Liver (tissue), 9 donors: ENCODE results near the gene PDE4B. TPM values are rescaled to one million over a fixed set of nuclear protein-coding genes. Genes with fewer than 3 reads are reported as not detected.

Source experiments
- DNase-seq: peaks from one replicate; pipeline ENCODE4 v3.0.0-alpha.2; 2017; ENCODE audit warnings: low spot score
- H3K27ac ChIP-seq, 2 donors: one replicate each; pipeline ENCODE4 v1.7.0; 2013; ENCODE audit warnings: inconsistent platforms in 2 of 2, low read length in 2 of 2, control low read depth in 1 of 2, low read depth in 1 of 2, mild to moderate bottlenecking in 1 of 2
- H3K27me3 ChIP-seq, 4 donors: one replicate each; pipeline versions ENCODE4 v1.6.1 to v1.7.0; 2013; ENCODE audit warnings: low read length in 3 of 4, inconsistent platforms in 1 of 4, mild to moderate bottlenecking in 1 of 4, moderate library complexity in 1 of 4; ENCODE audit not compliant: control insufficient read depth in 4 of 4, insufficient read depth in 4 of 4
- H3K36me3 ChIP-seq, 4 donors: one replicate each; pipeline versions ENCODE4 v1.6.1 to v1.7.0; 2013; ENCODE audit warnings: low read length in 3 of 4, mild to moderate bottlenecking in 3 of 4, low read depth in 1 of 4, moderate library complexity in 1 of 4; ENCODE audit not compliant: control insufficient read depth in 4 of 4, insufficient read depth in 3 of 4
- H3K4me1 ChIP-seq, 4 donors: one replicate each; pipeline versions ENCODE4 v1.6.1 to v1.7.0; 2013; ENCODE audit warnings: low read length in 3 of 4, mild to moderate bottlenecking in 3 of 4, moderate library complexity in 1 of 4; ENCODE audit not compliant: control insufficient read depth in 4 of 4, insufficient read depth in 4 of 4
- H3K4me3 ChIP-seq, 3 donors: one replicate each; pipeline versions ENCODE4 v1.6.1 to v1.7.0; 2013; ENCODE audit warnings: low read length in 3 of 3, control low read depth in 1 of 3, low read depth in 1 of 3, mild to moderate bottlenecking in 1 of 3
- H3K9ac ChIP-seq, 2 donors: one replicate each; pipeline ENCODE4 v1.7.0; 2013; ENCODE audit warnings: low read length in 2 of 2, mild to moderate bottlenecking in 2 of 2, moderate library complexity in 2 of 2, control low read depth in 1 of 2, low read depth in 1 of 2
- H3K9me3 ChIP-seq, 4 donors: one replicate each; pipeline versions ENCODE4 v1.6.1 to v1.7.0; 2013; ENCODE audit warnings: low read length in 3 of 4; ENCODE audit not compliant: control insufficient read depth in 4 of 4
- EGR1 ChIP-seq, 2 donors: IDR thresholded peaks; 2 replicates each; pipeline ENCODE4 v1.6.1; 2016 to 2018; ENCODE audit warnings: antibody characterized with exemption in 2 of 2, low read depth in 2 of 2
- FOXA1 ChIP-seq: IDR thresholded peaks from 2 replicates; pipeline ENCODE4 v1.6.1; 2016; ENCODE audit warnings: antibody characterized with exemption
- HNF4A ChIP-seq, 2 donors: conservative IDR thresholded peaks; 2 replicates each; pipeline ENCODE4 v1.6.1; 2016; ENCODE audit warnings: antibody characterized with exemption in 2 of 2, mild to moderate bottlenecking in 2 of 2
- JUND ChIP-seq, 2 donors: IDR thresholded peaks; 2 replicates each; pipeline ENCODE4 v1.6.1; 2016; ENCODE audit warnings: antibody characterized with exemption in 2 of 2
- NR2F2 ChIP-seq: IDR thresholded peaks from 2 replicates; pipeline ENCODE4 v1.6.1; 2016; ENCODE audit warnings: antibody characterized with exemption
- RAD21 ChIP-seq, 2 donors: IDR thresholded peaks; 2 replicates each; pipeline ENCODE4 v1.6.1; 2016; ENCODE audit warnings: antibody characterized with exemption in 2 of 2, mild to moderate bottlenecking in 2 of 2
- RXRA ChIP-seq, 2 donors: IDR thresholded peaks; 2 replicates each; pipeline ENCODE4 v1.6.1; 2017 to 2018; ENCODE audit warnings: antibody characterized with exemption in 2 of 2, mild to moderate bottlenecking in 1 of 2
- SP1 ChIP-seq: IDR thresholded peaks from 2 replicates; pipeline ENCODE4 v1.6.1; 2018; ENCODE audit warnings: antibody characterized with exemption, mild to moderate bottlenecking
- TAF1 ChIP-seq: conservative IDR thresholded peaks from 2 replicates; pipeline ENCODE4 v1.6.1; 2016; ENCODE audit warnings: antibody characterized with exemption, mild to moderate bottlenecking
- WGBS: extraction: QIAGEN DNeasy Blood & Tissue Kit; methylation state at CpG from one replicate; pipeline ENCODE4 v1.1.7; 2013; 5-methylcytosine and 5-hydroxymethylcytosine counted together
- polyA plus RNA-seq, 2 donors: library from polyadenylated mRNA; stranded (reverse) in 1 of 2; unstranded in 1 of 2; fragments of 200-250 nt in 1 of 2; fragments of >200 nt in 1 of 2; fragmentation: Nextera tagmentation in 1 of 2; extraction: Ambion mirVana in 1 of 2; gene quantifications; one replicate each; pipeline versions ENCODE4 v1.2.1 to v1.2.3, GENCODE V29; 2013 to 2015
- total RNA-seq, 2 donors: library from RNA; depleted of rRNA; stranded (reverse); fragments of >200 nt; gene quantifications; one replicate each; pipeline ENCODE4 v1.2.3, GENCODE V29; 2014
- TF ChIP-seq, protein P1 (sequence below): IDR thresholded peaks from 2 replicates; pipeline ENCODE4 v1.6.1; 2016; ENCODE audit warnings: antibody characterized with exemption
- TF ChIP-seq, protein P2 (sequence below): IDR thresholded peaks from 2 replicates; pipeline ENCODE4 v1.6.1; 2016; ENCODE audit warnings: antibody characterized with exemption
- TF ChIP-seq, protein P3 (sequence below): IDR thresholded peaks from 2 replicates; pipeline ENCODE4 v1.6.1; 2016; ENCODE audit warnings: antibody characterized with exemption
- TF ChIP-seq, protein P4 (sequence below): fragments of 150-350 bp; IDR thresholded peaks from 2 replicates; pipeline ENCODE4 v1.5.1; 2017; ENCODE audit warnings: improper control_type of control experiment, low read depth, low read length; ENCODE audit not compliant: missing input control
- donor health status: healthy.
- donor health status: healthy.
- donor health status: healthy.
- donor health status: healthy.
- donor health status: healthy.

Gene PDE4B
- total and polyA plus RNA-seq, 4 donors: 1.9 to 3.9 (median 2.7) TPM

DNA sequence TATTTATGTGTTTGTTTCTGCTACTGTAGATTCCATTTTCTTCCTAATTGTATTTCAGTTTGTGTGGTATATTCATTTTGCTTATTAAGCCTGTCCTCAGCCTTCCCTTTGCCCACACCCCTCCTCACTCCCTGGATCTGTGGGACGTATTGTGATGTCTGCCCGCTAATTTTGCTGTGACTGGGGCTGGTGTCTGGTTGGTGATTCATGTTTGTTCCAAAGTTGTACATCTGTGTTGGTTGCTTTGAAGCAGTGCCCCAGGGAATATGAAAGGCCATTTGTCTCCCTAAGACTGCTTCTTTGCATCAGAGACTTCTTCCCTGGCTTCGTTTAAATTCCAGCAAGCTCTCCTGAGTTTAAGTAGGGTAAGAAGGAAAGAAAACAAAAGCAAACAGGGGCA is 451.7 kb downstream of the PDE4B start:
- TF ChIP-seq, protein P1, sequence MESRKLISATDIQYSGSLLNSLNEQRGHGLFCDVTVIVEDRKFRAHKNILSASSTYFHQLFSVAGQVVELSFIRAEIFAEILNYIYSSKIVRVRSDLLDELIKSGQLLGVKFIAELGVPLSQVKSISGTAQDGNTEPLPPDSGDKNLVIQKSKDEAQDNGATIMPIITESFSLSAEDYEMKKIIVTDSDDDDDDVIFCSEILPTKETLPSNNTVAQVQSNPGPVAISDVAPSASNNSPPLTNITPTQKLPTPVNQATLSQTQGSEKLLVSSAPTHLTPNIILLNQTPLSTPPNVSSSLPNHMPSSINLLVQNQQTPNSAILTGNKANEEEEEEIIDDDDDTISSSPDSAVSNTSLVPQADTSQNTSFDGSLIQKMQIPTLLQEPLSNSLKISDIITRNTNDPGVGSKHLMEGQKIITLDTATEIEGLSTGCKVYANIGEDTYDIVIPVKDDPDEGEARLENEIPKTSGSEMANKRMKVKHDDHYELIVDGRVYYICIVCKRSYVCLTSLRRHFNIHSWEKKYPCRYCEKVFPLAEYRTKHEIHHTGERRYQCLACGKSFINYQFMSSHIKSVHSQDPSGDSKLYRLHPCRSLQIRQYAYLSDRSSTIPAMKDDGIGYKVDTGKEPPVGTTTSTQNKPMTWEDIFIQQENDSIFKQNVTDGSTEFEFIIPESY: no peak
- TF ChIP-seq TAF1 (no peak), HNF4A (conservative IDR thresholded peaks at IDR 0.05) (no peak), JUND (IDR thresholded peaks at IDR 0.05) (no peak), RAD21 (IDR thresholded peaks at IDR 0.05) (no peak), FOXA1 (no peak), RXRA (IDR thresholded peaks at IDR 0.05) (no peak), EGR1 (IDR thresholded peaks at IDR 0.05; ENCODE audit: low read depth in 2 of 2) (no peak), SP1 (no peak), NR2F2 (no peak)
- TF ChIP-seq, protein P2, sequence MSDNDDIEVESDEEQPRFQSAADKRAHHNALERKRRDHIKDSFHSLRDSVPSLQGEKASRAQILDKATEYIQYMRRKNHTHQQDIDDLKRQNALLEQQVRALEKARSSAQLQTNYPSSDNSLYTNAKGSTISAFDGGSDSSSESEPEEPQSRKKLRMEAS: no peak
- TF ChIP-seq, protein P3, sequence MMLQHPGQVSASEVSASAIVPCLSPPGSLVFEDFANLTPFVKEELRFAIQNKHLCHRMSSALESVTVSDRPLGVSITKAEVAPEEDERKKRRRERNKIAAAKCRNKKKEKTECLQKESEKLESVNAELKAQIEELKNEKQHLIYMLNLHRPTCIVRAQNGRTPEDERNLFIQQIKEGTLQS: no peak
- Histone ChIP-seq H3K36me3 (no peaks in the 10 kb centered on the region), H3K4me3 (no peak overlapping the region)

DNA sequence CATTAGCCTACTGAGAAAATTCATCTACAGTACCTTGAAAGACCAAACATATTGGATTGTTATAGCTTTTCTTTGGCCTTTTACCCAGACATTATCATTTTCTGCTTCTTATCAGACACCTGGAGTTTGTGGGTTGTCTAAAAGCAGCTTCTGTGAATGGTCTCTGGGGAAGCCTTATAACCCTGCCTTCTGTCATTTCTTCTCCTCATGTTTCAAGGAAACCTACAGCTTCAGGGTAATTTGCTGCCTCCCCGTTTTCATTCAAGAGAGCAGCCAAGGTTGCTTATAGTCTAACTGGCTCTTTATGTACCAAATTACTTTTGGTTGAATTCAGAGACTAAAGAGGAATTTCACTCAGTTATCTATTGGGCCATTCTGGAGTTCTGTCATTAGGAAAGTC is 453.0 kb downstream of the PDE4B start:
- no peak overlapping the region for H3K9ac ChIP-seq
- H3K9me3 ChIP-seq: no peaks in the 10 kb centered on the region
- DNase-seq: no peak
- no peaks in the 10 kb centered on the region for H3K4me1 ChIP-seq
- 79% methylated on average over 1 of the region's 1 CpG for WGBS
- no peaks in the 10 kb centered on the region for H3K36me3 ChIP-seq
- no peak overlapping the region for H3K4me3 ChIP-seq
- no peak overlapping the region for H3K27ac ChIP-seq
- TF ChIP-seq NR2F2: no peak
- TF ChIP-seq, protein P4, sequence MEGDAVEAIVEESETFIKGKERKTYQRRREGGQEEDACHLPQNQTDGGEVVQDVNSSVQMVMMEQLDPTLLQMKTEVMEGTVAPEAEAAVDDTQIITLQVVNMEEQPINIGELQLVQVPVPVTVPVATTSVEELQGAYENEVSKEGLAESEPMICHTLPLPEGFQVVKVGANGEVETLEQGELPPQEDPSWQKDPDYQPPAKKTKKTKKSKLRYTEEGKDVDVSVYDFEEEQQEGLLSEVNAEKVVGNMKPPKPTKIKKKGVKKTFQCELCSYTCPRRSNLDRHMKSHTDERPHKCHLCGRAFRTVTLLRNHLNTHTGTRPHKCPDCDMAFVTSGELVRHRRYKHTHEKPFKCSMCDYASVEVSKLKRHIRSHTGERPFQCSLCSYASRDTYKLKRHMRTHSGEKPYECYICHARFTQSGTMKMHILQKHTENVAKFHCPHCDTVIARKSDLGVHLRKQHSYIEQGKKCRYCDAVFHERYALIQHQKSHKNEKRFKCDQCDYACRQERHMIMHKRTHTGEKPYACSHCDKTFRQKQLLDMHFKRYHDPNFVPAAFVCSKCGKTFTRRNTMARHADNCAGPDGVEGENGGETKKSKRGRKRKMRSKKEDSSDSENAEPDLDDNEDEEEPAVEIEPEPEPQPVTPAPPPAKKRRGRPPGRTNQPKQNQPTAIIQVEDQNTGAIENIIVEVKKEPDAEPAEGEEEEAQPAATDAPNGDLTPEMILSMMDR: no peak
- TF ChIP-seq TAF1: no peak
- no peaks in the 10 kb centered on the region for H3K27me3 ChIP-seq

More for the DNA sequence above, 451.7 kb downstream of the PDE4B start:
- DNase-seq: no peak
- Histone ChIP-seq H3K27ac (no peak overlapping the region), H3K9ac (no peak overlapping the region), H3K4me1 (no peaks in the 10 kb centered on the region), H3K9me3 (no peaks in the 10 kb centered on the region), H3K27me3 (no peaks in the 10 kb centered on the region)
- 89% methylated on average over 3 of the region's 3 CpGs for WGBS

DNA sequence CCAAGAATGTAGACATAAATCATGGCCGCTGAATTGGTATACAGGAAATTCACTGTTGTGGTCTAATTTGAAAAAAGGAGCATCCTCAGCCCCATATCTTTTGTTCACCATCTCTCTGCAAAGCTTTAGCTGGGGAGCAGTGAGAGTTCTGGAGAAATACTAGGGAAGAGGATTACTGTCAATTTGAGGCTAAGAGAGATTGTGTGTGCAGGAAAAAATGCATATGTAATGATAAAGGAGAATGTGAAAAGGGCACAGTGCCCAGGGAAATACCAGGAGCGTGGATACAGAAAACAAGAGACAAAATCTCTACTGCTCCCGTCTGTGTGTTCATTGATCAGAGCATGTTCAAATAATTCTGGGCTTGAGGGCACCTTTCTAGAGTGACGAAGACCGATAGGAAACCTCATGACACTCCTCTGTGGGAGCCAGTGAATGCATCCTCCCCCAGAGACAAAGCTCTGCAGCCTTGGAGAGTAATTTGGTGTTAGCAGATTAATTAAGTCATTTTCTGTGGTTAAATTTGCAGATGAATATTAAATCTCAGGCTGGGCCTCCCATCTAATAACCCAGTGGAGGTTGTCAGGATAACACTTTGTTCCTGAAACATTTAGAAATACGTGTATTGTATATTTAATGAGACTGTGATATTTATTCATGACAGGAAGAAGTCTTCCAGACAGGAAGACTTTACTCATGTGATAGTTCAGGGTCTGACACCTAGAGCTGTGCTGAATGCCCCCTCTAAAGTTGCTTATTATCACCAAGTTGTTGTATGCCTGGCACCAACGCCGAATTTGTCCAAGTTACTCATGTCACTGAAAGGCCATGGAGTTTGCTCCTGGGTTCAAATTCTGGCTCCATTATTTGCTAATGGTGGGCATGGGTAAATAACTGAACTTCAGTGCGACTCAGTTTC is 453.9 kb downstream of the PDE4B start:
- Histone ChIP-seq H3K9me3 (no peaks in the 10 kb centered on the region), H3K9ac (no peak overlapping the region), H3K27ac (no peak overlapping the region), H3K36me3 (no peaks in the 10 kb centered on the region), H3K27me3 (no peaks in the 10 kb centered on the region), H3K4me1 (no peaks in the 10 kb centered on the region), H3K4me3 (no peak overlapping the region)
- no peak for DNase-seq
- WGBS: 79% methylated on average over 9 of the region's 9 CpGs
- TF ChIP-seq SP1: no peak
